Measurements from ENCODE around the gene DLX2.

DLX2 gene

DNA sequence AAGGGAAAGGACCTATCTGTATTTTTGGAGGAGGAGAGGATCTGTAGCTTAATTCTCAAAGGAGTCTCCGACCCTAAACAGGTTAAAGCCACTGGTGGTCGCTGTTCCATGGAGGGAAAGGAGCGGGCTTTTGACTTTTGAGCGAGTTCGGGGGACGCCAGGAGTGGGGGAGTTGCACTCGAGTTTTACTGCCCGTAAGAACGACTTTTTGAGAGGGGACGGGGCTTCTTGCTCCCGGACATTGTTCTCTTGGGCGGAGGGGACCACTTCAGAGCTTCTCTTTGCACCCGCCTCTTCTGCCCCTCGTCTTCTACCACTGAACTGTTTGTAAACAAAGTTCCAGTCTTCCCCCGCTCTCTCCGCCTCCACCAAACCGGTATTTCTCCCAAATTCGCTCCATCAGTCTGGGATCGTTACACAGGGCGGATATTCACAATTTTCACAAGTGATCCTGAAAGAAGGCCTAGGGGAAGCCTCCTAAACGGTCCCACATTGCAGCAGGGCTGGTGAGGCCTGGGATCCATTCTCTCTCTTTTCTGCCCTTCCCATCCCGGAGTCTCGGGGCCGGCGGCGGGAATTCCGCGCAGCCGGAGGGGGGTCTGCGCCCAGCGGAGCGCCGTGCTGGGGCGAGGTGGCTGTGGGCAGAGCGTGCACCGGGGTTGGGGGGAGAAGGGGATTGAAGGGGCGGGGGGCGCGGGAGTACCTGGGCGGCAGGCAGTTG lies 6.6 kb downstream of the DLX2 start:
- TF ChIP-seq, protein P1, sequence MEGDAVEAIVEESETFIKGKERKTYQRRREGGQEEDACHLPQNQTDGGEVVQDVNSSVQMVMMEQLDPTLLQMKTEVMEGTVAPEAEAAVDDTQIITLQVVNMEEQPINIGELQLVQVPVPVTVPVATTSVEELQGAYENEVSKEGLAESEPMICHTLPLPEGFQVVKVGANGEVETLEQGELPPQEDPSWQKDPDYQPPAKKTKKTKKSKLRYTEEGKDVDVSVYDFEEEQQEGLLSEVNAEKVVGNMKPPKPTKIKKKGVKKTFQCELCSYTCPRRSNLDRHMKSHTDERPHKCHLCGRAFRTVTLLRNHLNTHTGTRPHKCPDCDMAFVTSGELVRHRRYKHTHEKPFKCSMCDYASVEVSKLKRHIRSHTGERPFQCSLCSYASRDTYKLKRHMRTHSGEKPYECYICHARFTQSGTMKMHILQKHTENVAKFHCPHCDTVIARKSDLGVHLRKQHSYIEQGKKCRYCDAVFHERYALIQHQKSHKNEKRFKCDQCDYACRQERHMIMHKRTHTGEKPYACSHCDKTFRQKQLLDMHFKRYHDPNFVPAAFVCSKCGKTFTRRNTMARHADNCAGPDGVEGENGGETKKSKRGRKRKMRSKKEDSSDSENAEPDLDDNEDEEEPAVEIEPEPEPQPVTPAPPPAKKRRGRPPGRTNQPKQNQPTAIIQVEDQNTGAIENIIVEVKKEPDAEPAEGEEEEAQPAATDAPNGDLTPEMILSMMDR (conservative IDR thresholded peaks at IDR 0.05): peak; percentile 38

DNA sequence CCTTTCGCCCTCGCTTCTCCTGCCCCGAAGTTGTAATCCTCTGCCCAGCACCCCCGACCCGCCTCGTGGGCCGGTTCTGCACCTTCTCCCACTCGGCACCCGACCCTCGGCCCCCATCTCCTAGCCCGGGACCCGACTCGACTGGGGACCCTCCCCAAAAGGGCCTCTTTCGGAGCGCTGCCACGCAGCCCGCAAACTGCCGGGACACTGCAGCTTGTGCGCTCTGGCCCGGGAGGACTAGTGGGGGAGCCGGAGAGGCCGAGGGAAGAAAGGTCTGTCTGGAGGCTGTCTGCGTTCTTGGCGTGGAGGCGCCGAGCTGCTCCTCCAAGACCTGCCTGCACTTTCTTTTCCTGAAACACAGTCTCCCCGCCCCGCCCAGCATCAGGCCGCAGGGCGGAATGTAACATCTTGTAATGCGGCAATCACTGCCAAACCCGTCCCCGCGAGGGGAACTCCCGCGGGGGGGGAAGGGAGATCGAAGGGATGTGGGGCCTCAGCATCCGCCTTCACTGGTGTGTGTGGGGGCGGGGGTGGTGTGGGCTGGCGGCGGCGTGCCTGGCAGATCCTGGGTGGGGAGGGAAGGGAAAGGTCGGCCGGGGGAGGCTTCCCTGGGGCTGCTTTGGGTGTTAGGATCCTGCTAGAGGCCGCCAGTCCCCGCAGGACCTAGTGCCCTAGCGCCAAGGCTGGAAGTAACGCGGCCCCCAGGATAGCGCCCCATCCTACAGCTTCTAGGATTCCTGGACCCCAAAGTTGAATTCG lies 7.4 kb downstream of the DLX2 start:
- H3K27ac ChIP-seq: peak overlapping the region; percentile 89
- TF ChIP-seq, protein P1 (conservative IDR thresholded peaks at IDR 0.05): no peak

More for the DNA sequence above, 6.6 kb downstream of the DLX2 start:
- peak overlapping the region; percentile 89 for H3K27ac ChIP-seq

DNA sequence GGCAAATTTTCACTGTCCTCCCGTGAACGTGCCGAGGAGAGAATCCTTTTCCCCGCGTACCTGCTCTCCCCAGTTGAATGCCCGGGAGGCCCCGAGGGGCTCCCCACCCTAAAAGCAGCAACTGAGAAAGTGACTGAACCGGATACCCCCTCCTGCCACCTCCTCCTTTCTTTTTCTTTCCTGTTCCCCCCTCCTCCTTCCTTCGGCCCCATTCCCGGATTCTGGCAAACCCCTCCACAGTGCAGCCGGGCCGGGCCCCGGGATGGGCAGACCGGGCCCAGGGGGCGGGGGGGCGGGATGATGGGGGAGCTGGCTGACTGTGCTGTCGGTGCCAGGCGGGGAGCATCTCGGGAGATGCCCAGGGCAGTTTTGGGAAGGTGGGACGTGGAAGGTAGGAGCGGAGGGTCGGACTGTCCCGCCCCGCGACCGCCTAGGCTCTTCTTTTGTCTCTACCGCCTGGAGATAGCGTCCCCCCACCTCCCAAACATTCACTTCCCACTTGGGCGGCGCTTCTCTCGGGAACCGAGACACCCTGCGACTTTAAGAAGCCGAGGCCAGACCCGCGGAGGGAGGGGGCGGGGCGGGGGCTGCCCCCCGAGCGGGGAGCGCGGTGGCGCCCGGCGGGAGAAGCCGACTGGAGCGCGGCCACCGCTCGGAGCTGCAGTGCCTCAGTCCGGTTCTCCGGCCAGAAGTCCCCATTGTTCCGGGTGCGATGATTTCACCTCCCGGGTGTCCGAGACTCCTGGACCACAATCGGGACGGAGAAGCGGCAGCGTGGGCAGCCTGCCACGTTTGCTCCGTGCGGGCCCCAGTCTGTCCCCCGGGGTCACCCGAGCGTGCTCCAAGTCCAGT lies 8.2 kb downstream of the DLX2 start:
- H3K27ac ChIP-seq: peak overlapping the region; percentile 89
- TF ChIP-seq, protein P1 (conservative IDR thresholded peaks at IDR 0.05): no peak

DNA sequence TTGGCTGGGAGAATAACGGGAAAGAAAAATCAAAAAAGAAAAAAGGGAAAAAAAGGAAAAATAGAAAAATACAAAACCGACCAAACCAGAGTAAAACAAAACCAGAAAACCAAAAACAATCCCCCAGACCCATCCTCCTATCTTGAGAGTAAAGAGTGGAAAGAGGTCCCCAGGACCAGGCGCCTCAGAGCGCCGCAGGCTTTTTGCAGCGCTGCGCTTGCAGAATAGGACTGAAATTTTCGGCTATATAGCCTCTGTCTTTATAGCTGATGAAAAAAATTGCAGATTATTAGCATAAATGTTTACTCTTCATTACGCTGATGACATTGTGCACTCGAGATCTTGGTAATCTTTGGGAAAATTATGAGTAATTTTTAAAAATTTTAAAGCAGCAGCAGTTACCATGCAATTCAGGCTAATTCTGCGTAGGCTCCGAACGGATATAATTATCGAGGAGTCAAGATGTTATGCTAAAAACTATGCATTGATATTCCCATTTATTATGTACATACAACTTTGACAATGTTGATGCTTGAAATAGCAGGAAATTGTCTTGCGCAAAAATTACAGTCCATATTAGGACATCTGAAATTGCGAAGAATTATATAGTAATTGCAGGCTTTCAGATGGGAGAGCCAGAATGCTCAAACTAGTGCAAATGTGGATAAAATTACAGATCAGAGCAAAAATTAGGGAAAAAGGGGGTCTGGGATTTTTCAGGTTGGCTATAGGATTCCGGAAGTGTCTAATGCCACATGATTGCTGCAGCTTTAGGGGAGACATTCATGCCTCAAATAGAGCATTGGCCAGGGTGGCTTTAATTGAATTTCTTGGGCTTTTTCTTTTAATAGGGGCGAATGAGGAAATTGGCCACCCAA lies 9.0 kb downstream of the DLX2 start:
- peak overlapping the region; percentile 89 for H3K27ac ChIP-seq
- TF ChIP-seq, protein P1 (conservative IDR thresholded peaks at IDR 0.05): no peak

DNA sequence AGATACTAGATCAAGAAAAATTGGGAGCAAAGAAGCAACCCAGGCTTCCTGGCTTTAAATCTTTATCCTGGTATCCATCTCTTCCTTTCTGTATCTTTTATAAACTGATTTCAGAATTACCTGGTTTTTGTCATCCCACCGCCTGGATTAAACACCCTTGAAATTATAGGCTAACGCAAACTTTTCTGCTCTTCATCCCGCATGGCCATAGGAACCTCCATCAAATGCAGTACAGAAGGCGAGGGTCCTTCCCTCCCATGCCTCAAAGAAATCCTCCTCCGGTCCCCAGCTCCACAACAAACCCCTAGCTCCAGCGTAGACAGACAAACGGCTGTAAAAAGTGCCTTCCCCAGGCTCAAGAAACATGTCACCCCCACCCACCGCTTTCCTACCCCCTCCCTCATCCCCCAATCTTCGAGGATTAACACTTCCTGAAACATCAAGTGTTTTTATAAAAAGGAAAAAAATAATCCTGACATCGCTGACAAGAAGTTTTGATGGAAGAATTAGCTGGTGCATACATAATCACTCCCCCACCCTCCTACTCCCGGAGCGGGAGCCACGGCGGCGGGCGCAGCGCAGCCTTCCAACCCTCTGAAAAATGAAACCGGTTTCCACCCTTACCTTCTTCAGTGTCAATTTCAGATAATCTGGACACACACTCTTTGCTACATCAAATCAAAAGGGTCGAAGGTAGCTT lies 9.8 kb downstream of the DLX2 start:
- no peak overlapping the region for H3K27ac ChIP-seq
- TF ChIP-seq, protein P1 (conservative IDR thresholded peaks at IDR 0.05): no peak

DNA sequence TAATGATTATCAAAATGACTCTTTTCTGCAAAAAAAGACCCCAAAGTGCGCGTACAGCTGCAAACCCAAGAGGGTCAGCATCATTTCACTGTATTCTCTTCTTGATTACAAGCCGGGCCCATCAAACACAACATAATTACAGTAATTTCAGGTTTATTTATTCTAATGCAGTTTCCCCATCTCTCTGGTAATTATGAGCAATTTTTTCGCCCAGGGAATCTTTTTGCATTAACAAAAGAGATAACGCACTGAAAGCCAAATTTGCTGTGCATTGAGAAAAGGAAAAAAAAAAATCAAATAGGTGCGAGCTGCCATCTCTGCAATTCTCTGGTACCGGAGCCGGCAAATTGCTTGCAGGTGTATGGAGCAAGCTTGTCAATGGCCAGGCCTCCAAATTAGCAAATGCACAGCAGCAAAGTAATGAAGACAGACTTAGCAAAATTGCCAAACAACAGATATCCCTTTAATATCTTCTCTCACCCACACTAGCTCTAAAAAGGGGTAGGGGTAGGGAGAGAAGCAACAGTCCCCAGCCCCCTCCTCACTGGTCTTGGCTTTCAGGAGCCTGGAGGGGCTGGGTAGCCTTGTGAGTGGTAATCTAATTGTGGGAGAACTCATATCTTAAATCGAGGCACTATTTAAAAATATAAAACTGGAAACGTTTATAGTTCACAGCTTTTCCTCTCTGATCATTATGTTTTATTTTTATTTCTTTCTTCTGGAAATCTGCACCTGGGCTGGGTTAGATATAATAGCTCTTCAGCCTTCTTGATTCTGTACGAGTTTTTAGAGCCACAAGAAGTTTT lies 10.7 kb downstream of the DLX2 start:
- TF ChIP-seq, protein P1 (conservative IDR thresholded peaks at IDR 0.05): no peak
- no peak overlapping the region for H3K27ac ChIP-seq
